HG02943 (cell line): ENCODE data around the gene AXDND1.
"Not testable (repeated sequence)": the region's sequence is repeated elsewhere in the genome, so short reads cannot be mapped to it uniquely, and the experiment has no call there.

Source experiments
- ATAC-seq: cut with Tn5 transposase; IDR thresholded peaks from one replicate; pipeline ENCODE4 v1.9.1; 2021; ENCODE audit warnings: mild to moderate bottlenecking, low read depth, moderate library complexity; ENCODE audit not compliant: unreplicated experiment

AXDND1 gene

GRCh38 chr1:179365342-179366092 lies at the start of gene AXDND1:
AXDND1 (plus strand) TSS chr1:179365971; CDS start chr1:179366510, 539 bp downstream.
- peak; percentile 96 for ATAC-seq

- ATAC-seq: no peak
These were observed 47.3 kb upstream of the AXDND1 start for GRCh38 chr1:179318491-179318890.

GRCh38 chr1:179321533-179322216 lies 44.1 kb upstream of the AXDND1 start:
- no peak for ATAC-seq

GRCh38 chr1:179322557-179322956 lies 43.2 kb upstream of the AXDND1 start:
- no peak for ATAC-seq

GRCh38 chr1:179323436-179323835 lies 42.3 kb upstream of the AXDND1 start:
- ATAC-seq: no peak

GRCh38 chr1:179325836-179326235 lies 39.9 kb upstream of the AXDND1 start:
- ATAC-seq: no peak

- no peak for ATAC-seq
These were observed 39.0 kb upstream of the AXDND1 start for GRCh38 chr1:179326746-179327145.

- no peak for ATAC-seq
These were observed 38.6 kb upstream of the AXDND1 start for GRCh38 chr1:179327196-179327595.

GRCh38 chr1:179327679-179328078 lies 38.1 kb upstream of the AXDND1 start:
- no peak for ATAC-seq

- no peak for ATAC-seq
These were observed 35.9 kb upstream of the AXDND1 start for GRCh38 chr1:179329862-179330261.

GRCh38 chr1:179334440-179334839 lies 31.3 kb upstream of the AXDND1 start:
- no peak for ATAC-seq

GRCh38 chr1:179337288-179337687 lies 28.5 kb upstream of the AXDND1 start:
- ATAC-seq: no peak

- ATAC-seq: no peak
These were observed 27.7 kb upstream of the AXDND1 start for GRCh38 chr1:179337942-179338560.

GRCh38 chr1:179340918-179341317 lies 24.9 kb upstream of the AXDND1 start:
- no peak for ATAC-seq

GRCh38 chr1:179341943-179342547 lies 23.7 kb upstream of the AXDND1 start:
- no peak for ATAC-seq

- no peak for ATAC-seq
These were observed 22.9 kb upstream of the AXDND1 start for GRCh38 chr1:179342740-179343404.

GRCh38 chr1:179351281-179351680 lies 14.5 kb upstream of the AXDND1 start:
- ATAC-seq: no peak

- no peak for ATAC-seq
These were observed 13.5 kb upstream of the AXDND1 start for GRCh38 chr1:179352236-179352635.

- ATAC-seq: no peak
These were observed 12.2 kb upstream of the AXDND1 start for GRCh38 chr1:179353546-179353945.

GRCh38 chr1:179361631-179362030 lies 4.1 kb upstream of the AXDND1 start:
- not testable (repeated sequence) for ATAC-seq
